OCI-LY7 (cell line): ENCODE results near the gene SPATA25.

Experiments
- CTCF ChIP-seq: fragments of 200-600 bp; sonication (generic); conservative IDR thresholded peaks from 2 replicates; pipeline ENCODE4 v1.5.1; 2014; ENCODE audit warnings: mild to moderate bottlenecking, antibody characterized with exemption, low read length, moderate library complexity, mixed read lengths
- EZH2phosphoT487 ChIP-seq: fragments of 200-600 bp; sonication (generic); IDR thresholded peaks from 2 replicates; pipeline ENCODE4 v1.6.1; 2018; ENCODE audit warnings: low read depth, borderline replicate concordance, mild to moderate bottlenecking, mixed run types, antibody characterized with exemption, low read length, moderate library complexity, mixed read lengths

DNA sequence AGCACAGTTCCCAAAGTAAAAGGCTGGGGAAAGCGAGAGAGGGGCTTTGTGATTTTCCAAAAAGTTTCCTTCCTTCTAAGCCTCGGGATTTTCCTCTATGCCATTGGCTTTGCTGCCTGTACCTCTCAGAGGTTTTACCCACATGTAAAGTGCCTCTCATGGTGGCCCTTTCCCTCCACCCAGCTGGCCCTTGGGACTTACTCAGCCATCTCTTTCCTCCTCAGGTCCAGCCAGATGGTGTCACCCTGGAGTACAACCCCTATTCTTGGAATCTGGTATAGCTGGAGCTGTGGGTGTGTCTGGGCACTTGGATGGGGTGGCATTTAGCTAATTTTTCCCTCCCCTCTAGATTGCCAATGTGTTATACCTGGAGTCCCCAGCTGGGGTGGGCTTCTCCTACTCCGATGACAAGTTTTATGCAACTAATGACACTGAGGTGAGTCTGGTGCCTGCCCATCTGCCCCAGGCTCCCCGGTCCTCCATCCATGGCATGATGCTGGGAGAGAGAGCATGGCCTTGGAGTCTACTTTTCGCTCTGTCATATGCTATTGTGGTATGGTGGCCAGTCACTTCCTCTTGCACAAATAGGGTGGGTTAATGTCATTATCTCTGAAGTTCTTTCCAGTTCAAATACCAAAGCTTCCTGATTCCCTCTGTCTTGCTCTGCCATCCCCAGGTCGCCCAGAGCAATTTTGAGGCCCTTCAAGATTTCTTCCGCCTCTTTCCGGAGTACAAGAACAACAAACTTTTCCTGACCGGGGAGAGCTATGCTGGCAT is 4.8 kb upstream of the SPATA25 start:
- TF ChIP-seq CTCF (no peak), EZH2phosphoT487 (no peak)
